Tibial artery (tissue), 4 donors: ENCODE data around the gene TPM2.

ENCODE experiments used
- DNase-seq, 2 donors: peaks; one replicate each; pipeline ENCODE4 v3.0.0-alpha.2; 2019
- H3K27ac ChIP-seq, 2 donors: fragments of 200-600 bp; sonication (generic) in 1 of 2; 1 replicate in 1 of 2; 2 replicates in 1 of 2; pipeline ENCODE4 v1.5.1; 2018 to 2019; ENCODE audit warnings: mild to moderate bottlenecking in 1 of 2
- H3K27me3 ChIP-seq, 2 donors: fragments of 200-600 bp; sonication (generic) in 1 of 2; one replicate each; pipeline versions ENCODE4 v1.5.1 to v1.6.0; 2016 to 2019
- H3K36me3 ChIP-seq, 3 donors: fragments of 200-600 bp; sonication (generic) in 2 of 3; one replicate each; pipeline ENCODE4 v1.5.1; 2016 to 2019; ENCODE audit warnings: mild to moderate bottlenecking in 2 of 3
- H3K4me1 ChIP-seq, 4 donors: fragments of 200-600 bp; sonication (generic) in 2 of 4; 1 replicate in 3 of 4; 2 replicates in 1 of 4; pipeline ENCODE4 v1.5.1; 2016 to 2019
- H3K4me3 ChIP-seq, 2 donors: fragments of 200-600 bp; sonication (generic) in 1 of 2; 1 replicate in 1 of 2; 2 replicates in 1 of 2; pipeline ENCODE4 v1.5.1; 2018 to 2019; ENCODE audit warnings: mild to moderate bottlenecking in 2 of 2
- H3K9me3 ChIP-seq, 3 donors: fragments of 200-600 bp; sonication (generic) in 1 of 3; one replicate each; pipeline ENCODE4 v1.5.1; 2016 to 2019
- CTCF ChIP-seq, 2 experiments: fragments of 200-600 bp in 1 of 2; fragments of 450-650 bp in 1 of 2; IDR thresholded peaks; one replicate each; pipeline ENCODE4 v1.5.1; 2017 to 2019; ENCODE audit warnings: antibody characterized with exemption in 2 of 2, mild to moderate bottlenecking in 1 of 2, moderate library complexity in 1 of 2
- intact Hi-C: fragments of 100-400 bp; cut with DNase I; formaldehyde crosslinking; loops from one replicate; pipeline ENCODE4 v1.15.0; 2023; ENCODE audit warnings: low total_unique reads

Gene TPM2

GRCh38 chr9:35729700-35730485 is 40.2 kb upstream of the TPM2 start:
- Histone ChIP-seq H3K27me3 (no peaks in the 10 kb centered on the region), H3K9me3 (no peaks in the 10 kb centered on the region), H3K4me1 (peaks cover 0 to 81% (median 66%) of the 10 kb centered on the region in 4 donors), H3K36me3 (peaks cover 11 to 21% (median 14%) of the 10 kb centered on the region in 3 donors), H3K4me3 (peak overlapping the region; percentile 65 to 93), H3K27ac (peak overlapping the region; percentile 92 to 99)
- intact Hi-C loops, result loop anchor here (5.0 kb wide), 1 partner anchor 38 kb away; no protein-coding TSS in a partner anchor
- peak; percentile 67 to 86 for DNase-seq
- TF ChIP-seq CTCF (IDR thresholded peaks at IDR 0.05), result peak; percentile 45 to 47

- intact Hi-C loops, result loop anchor here (5.0 kb wide), 1 partner anchor 37 kb away; no protein-coding TSS in a partner anchor
Measured at GRCh38 chr9:35729101-35729500, 39.4 kb upstream of the TPM2 start.

GRCh38 chr9:35728041-35728971 is 38.6 kb upstream of the TPM2 start:
- intact Hi-C loops, result loop anchor here (1.0 to 5.0 kb wide), 2 partner anchors 36 to 70 kb away; partner anchors contain the start of genes CCDC107 and RMRP
- no peak for TF ChIP-seq CTCF (IDR thresholded peaks at IDR 0.05)
- Histone ChIP-seq H3K27me3 (no peaks in the 10 kb centered on the region), H3K4me1 (peaks cover 0 to 66% (median 54%) of the 10 kb centered on the region in 4 donors), H3K27ac (peak overlapping the region; percentile 92 to 99), H3K9me3 (no peaks in the 10 kb centered on the region), H3K36me3 (peaks cover 23 to 33% (median 24%) of the 10 kb centered on the region in 3 donors), H3K4me3 (peak overlapping the region; percentile 65 to 93)
- DNase-seq, result peak; percentile 90 to 95

More at GRCh38 chr9:35729101-35729500, 39.4 kb upstream of the TPM2 start:
- H3K9me3 ChIP-seq, result no peaks in the 10 kb centered on the region
- H3K27me3 ChIP-seq, result no peaks in the 10 kb centered on the region
- peaks cover 15 to 25% (median 17%) of the 10 kb centered on the region in 3 donors for H3K36me3 ChIP-seq
- no peak for TF ChIP-seq CTCF (IDR thresholded peaks at IDR 0.05)
- peak overlapping the region; percentile 65 to 93 for H3K4me3 ChIP-seq
- H3K4me1 ChIP-seq, result peaks cover 0 to 74% (median 62%) of the 10 kb centered on the region in 4 donors
- peak overlapping the region; percentile 92 to 99 for H3K27ac ChIP-seq
- no peak for DNase-seq

GRCh38 chr9:35727676-35728040 is 37.9 kb upstream of the TPM2 start:
- no peaks in the 10 kb centered on the region for H3K9me3 ChIP-seq
- TF ChIP-seq CTCF (IDR thresholded peaks at IDR 0.05), result no peak
- peaks cover 0 to 60% (median 50%) of the 10 kb centered on the region in 4 donors for H3K4me1 ChIP-seq
- H3K4me3 ChIP-seq, result peak overlapping the region; percentile 65 to 93
- H3K27me3 ChIP-seq, result no peaks in the 10 kb centered on the region
- H3K36me3 ChIP-seq, result peaks cover 29 to 40% (median 31%) of the 10 kb centered on the region in 3 donors
- no peak for DNase-seq
- peak overlapping the region; percentile 92 to 99 for H3K27ac ChIP-seq
- intact Hi-C loops, result loop anchor here (1.0 to 5.0 kb wide), 2 partner anchors 35 to 69 kb away; partner anchors contain the start of genes CCDC107 and RMRP

GRCh38 chr9:35726931-35727330 is 37.2 kb upstream of the TPM2 start:
- H3K27ac ChIP-seq, result peak overlapping the region; percentile 92 to 99
- H3K9me3 ChIP-seq, result no peaks in the 10 kb centered on the region
- TF ChIP-seq CTCF (IDR thresholded peaks at IDR 0.05), result peak in 1 of 2 experiments; percentile 31
- peak; percentile 59 to 92 for DNase-seq
- H3K27me3 ChIP-seq, result no peaks in the 10 kb centered on the region
- peaks cover 0 to 60% (median 50%) of the 10 kb centered on the region in 4 donors for H3K4me1 ChIP-seq
- peak overlapping the region; percentile 65 to 93 for H3K4me3 ChIP-seq
- H3K36me3 ChIP-seq, result peaks cover 37 to 47% (median 38%) of the 10 kb centered on the region in 3 donors
- intact Hi-C loops, result loop anchor here (5.0 kb wide), 1 partner anchor 35 kb away; no protein-coding TSS in a partner anchor
